Mammary epithelial cell (primary cell): Measurements from ENCODE around the gene DNAJC7.

ENCODE experiments used
- CTCF ChIP-seq, 2 donors: IDR thresholded peaks in 1 of 2; conservative IDR thresholded peaks in 1 of 2; 2 replicates each; pipeline ENCODE4 v1.5.1; 2011 to 2012; ENCODE audit warnings: inconsistent platforms in 2 of 2, low read length in 2 of 2, mild to moderate bottlenecking in 2 of 2, control low read depth in 1 of 2, low read depth in 1 of 2; ENCODE audit not compliant: insufficient read depth in 1 of 2; ENCODE audit errors: extremely low read depth in 1 of 2
- EZH2 ChIP-seq: IDR thresholded peaks from 2 replicates; pipeline ENCODE4 v1.6.1; 2012; ENCODE audit warnings: low read length, inconsistent platforms, borderline replicate concordance

DNA sequence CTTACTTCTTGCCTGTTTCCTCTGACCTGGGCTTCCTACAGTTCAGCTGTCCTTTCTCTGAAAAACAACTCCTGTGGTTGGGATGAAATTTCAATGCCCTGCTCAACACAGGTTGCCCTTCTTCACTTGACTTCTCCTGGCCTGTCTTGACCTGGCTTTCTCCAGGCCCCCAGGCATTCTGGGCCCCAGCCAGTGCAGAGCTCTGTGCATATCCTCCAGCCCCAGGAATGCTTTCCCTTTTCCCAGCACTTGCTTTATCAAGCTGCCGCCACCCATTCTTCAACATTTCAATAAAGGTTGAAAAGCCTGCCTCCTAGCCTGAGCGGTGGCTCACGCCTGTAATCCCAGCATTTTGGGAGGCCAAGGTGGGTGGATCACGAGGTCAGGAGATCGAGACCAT lies 76.1 kb downstream of the DNAJC7 start:
- TF ChIP-seq CTCF (conservative IDR thresholded peaks at IDR 0.05 in 1 of 2, IDR thresholded peaks at IDR 0.05 in 1 of 2; ENCODE audit: extremely low read depth in 1 of 2, insufficient read depth in 1 of 2, low read depth in 1 of 2, low read length in 2 of 2) (no peak), EZH2 (no peak)
